ENCODE measurements around the gene ABCE1.
A peak's percentile ranks its signal among the peaks of the same experiment; 100 is the strongest.
"Not testable (repeated sequence)": the region's sequence is repeated elsewhere in the genome, so short reads cannot be mapped to it uniquely, and the experiment has no call there.

Gene ABCE1

GRCh38 chr4:145103496-145103895 lies 5.4 kb downstream of the ABCE1 start:
- DNase-seq, result peak; percentile 56 to 89 (median 76)

- DNase-seq, result no peak
These were observed 9.0 kb downstream of the ABCE1 start for GRCh38 chr4:145107126-145107525.

- no peak for DNase-seq
These were observed 10.0 kb downstream of the ABCE1 start for GRCh38 chr4:145108128-145108527.

GRCh38 chr4:145125396-145125795 lies 27.3 kb downstream of the ABCE1 start:
- no peak for DNase-seq

- DNase-seq, result no peak
These were observed 32.0 kb downstream of the ABCE1 start for GRCh38 chr4:145130130-145130529.

- DNase-seq, result no peak
These were observed 32.8 kb downstream of the ABCE1 start for GRCh38 chr4:145130788-145131399.

- DNase-seq, result no peak
These were observed 33.7 kb downstream of the ABCE1 start for GRCh38 chr4:145131848-145132247.

GRCh38 chr4:145132511-145133098 lies 34.5 kb downstream of the ABCE1 start:
- DNase-seq, result peak; percentile 4 to 37 (median 11)

- not testable (repeated sequence) for DNase-seq
These were observed 38.1 kb downstream of the ABCE1 start for GRCh38 chr4:145136219-145136618.

- DNase-seq, result no peak
These were observed 50.9 kb downstream of the ABCE1 start for GRCh38 chr4:145148980-145149379.

GRCh38 chr4:145153181-145153903 lies 55.2 kb downstream of the ABCE1 start:
- no peak for DNase-seq

- no peak for DNase-seq
These were observed 55.8 kb downstream of the ABCE1 start for GRCh38 chr4:145153904-145154298.

- peak; percentile 14 to 42 (median 30) for DNase-seq
These were observed 56.5 kb downstream of the ABCE1 start for GRCh38 chr4:145154573-145154972.

- no peak for DNase-seq
These were observed 57.3 kb downstream of the ABCE1 start for GRCh38 chr4:145155268-145155870.

GRCh38 chr4:145156986-145157385 lies 58.9 kb downstream of the ABCE1 start:
- DNase-seq, result no peak

GRCh38 chr4:145161549-145161948 lies 63.4 kb downstream of the ABCE1 start:
- no peak for DNase-seq

GRCh38 chr4:145167887-145168286 lies 69.8 kb downstream of the ABCE1 start:
- DNase-seq, result peak in 1 of 4 experiments; percentile 21

GRCh38 chr4:145168581-145169187 lies 70.6 kb downstream of the ABCE1 start:
- no peak for DNase-seq

GRCh38 chr4:145170223-145170622 lies 72.1 kb downstream of the ABCE1 start:
- no peak for DNase-seq

- peak in 1 of 4 experiments; percentile 8 for DNase-seq
These were observed 73.8 kb downstream of the ABCE1 start for GRCh38 chr4:145171911-145172310.

- DNase-seq, result peak in 1 of 4 experiments; percentile 14
These were observed 78.7 kb downstream of the ABCE1 start for GRCh38 chr4:145176641-145177432.

- DNase-seq, result peak; percentile 47 to 62 (median 61)
These were observed 79.4 kb downstream of the ABCE1 start for GRCh38 chr4:145177511-145177905.
